ENCODE measurements around the gene TAF11.
A peak's percentile ranks its signal among the peaks of the same experiment; 100 is the strongest.
"Not testable (repeated sequence)": the region's sequence is repeated elsewhere in the genome, so short reads cannot be mapped to it uniquely, and the experiment has no call there.

TAF11 gene

GRCh38 chr6:34865107-34865506 is 22.7 kb downstream of the TAF11 start:
- no peak for DNase-seq (ENCODE audit: low spot score)

- no peak for DNase-seq (ENCODE audit: low spot score)
Observed at GRCh38 chr6:34864007-34864406, 23.8 kb downstream of the TAF11 start.

GRCh38 chr6:34860776-34861175 is 27.1 kb downstream of the TAF11 start:
- no peak for DNase-seq (ENCODE audit: low spot score)

GRCh38 chr6:34859951-34860350 is 27.9 kb downstream of the TAF11 start:
- no peak for DNase-seq (ENCODE audit: low spot score)

- no peak for DNase-seq (ENCODE audit: low spot score)
Observed at GRCh38 chr6:34858681-34859080, 29.2 kb downstream of the TAF11 start.

GRCh38 chr6:34855463-34855862 is 32.4 kb downstream of the TAF11 start:
- DNase-seq (ENCODE audit: low spot score), result no peak

- DNase-seq (ENCODE audit: low spot score), result no peak
Observed at GRCh38 chr6:34852406-34853085, 35.3 kb downstream of the TAF11 start.

- DNase-seq (ENCODE audit: low spot score), result no peak
Observed at GRCh38 chr6:34851361-34851760, 36.5 kb downstream of the TAF11 start.

- DNase-seq (ENCODE audit: low spot score), result not testable (repeated sequence)
Observed at GRCh38 chr6:34849066-34849465, 38.8 kb downstream of the TAF11 start.

- no peak for DNase-seq (ENCODE audit: low spot score)
Observed at GRCh38 chr6:34839666-34840352, 48.0 kb downstream of the TAF11 start.

- DNase-seq (ENCODE audit: low spot score), result peak; percentile 57
Observed at GRCh38 chr6:34837528-34837927, 50.3 kb downstream of the TAF11 start.

- no peak for DNase-seq (ENCODE audit: low spot score)
Observed at GRCh38 chr6:34836451-34836850, 51.4 kb downstream of the TAF11 start.

GRCh38 chr6:34836008-34836407 is 51.8 kb downstream of the TAF11 start:
- no peak for DNase-seq (ENCODE audit: low spot score)

- DNase-seq (ENCODE audit: low spot score), result peak; percentile 64
Observed at GRCh38 chr6:34834789-34835518, 52.9 kb downstream of the TAF11 start.

- no peak for DNase-seq (ENCODE audit: low spot score)
Observed at GRCh38 chr6:34832942-34833341, 54.9 kb downstream of the TAF11 start.

GRCh38 chr6:34829137-34829536 is 58.7 kb downstream of the TAF11 start:
- DNase-seq (ENCODE audit: low spot score), result no peak

All from activated CD4-positive, alpha-beta T cell treated with anti-CD3 and anti-CD28 coated beads, Interleukin-2, Interleukin-4, amounts not matched to agents 100 ng/mL and 50 ng/mL, durations not matched to agents 16 hours and 8 hours (primary cell).